GM21423 (cell line): Measurements from ENCODE around the gene PRR5L.
"Not testable (repeated sequence)": the region's sequence is repeated elsewhere in the genome, so short reads cannot be mapped to it uniquely, and the experiment has no call there.

Source experiments
- ATAC-seq: cut with Tn5 transposase; IDR thresholded peaks from one replicate; pipeline ENCODE4 v1.9.1; 2021; ENCODE audit warnings: mild to moderate bottlenecking, moderate library complexity; ENCODE audit not compliant: unreplicated experiment

PRR5L gene

GRCh38 chr11:36325403-36325802 is 29.3 kb downstream of the PRR5L start:
- ATAC-seq, result not testable (repeated sequence)

GRCh38 chr11:36326524-36327419 is 30.7 kb downstream of the PRR5L start:
- peak; percentile 87 for ATAC-seq

- ATAC-seq, result no peak
Measured at GRCh38 chr11:36328966-36329673, 33.0 kb downstream of the PRR5L start.

- ATAC-seq, result no peak
Measured at GRCh38 chr11:36330411-36330810, 34.3 kb downstream of the PRR5L start.

- no peak for ATAC-seq
Measured at GRCh38 chr11:36333468-36333867, 37.4 kb downstream of the PRR5L start.

- no peak for ATAC-seq
Measured at GRCh38 chr11:36333897-36334296, 37.8 kb downstream of the PRR5L start.

GRCh38 chr11:36339888-36340287 is 43.8 kb downstream of the PRR5L start:
- ATAC-seq, result no peak

GRCh38 chr11:36340897-36341296 is 44.8 kb downstream of the PRR5L start:
- no peak for ATAC-seq

GRCh38 chr11:36341915-36342314 is 45.8 kb downstream of the PRR5L start:
- no peak for ATAC-seq

GRCh38 chr11:36342327-36342726 is 46.2 kb downstream of the PRR5L start:
- ATAC-seq, result no peak

GRCh38 chr11:36343436-36343835 is 47.3 kb downstream of the PRR5L start:
- no peak for ATAC-seq

GRCh38 chr11:36345084-36345511 is 49.0 kb downstream of the PRR5L start:
- ATAC-seq, result no peak

GRCh38 chr11:36345535-36346141 is 49.5 kb downstream of the PRR5L start:
- ATAC-seq, result no peak

- ATAC-seq, result no peak
Measured at GRCh38 chr11:36346562-36347383, 50.7 kb downstream of the PRR5L start.

- ATAC-seq, result no peak
Measured at GRCh38 chr11:36347384-36347906, 51.4 kb downstream of the PRR5L start.

- no peak for ATAC-seq
Measured at GRCh38 chr11:36349351-36350136, 53.5 kb downstream of the PRR5L start.

- ATAC-seq, result no peak
Measured at GRCh38 chr11:36350137-36350513, 54.0 kb downstream of the PRR5L start.

GRCh38 chr11:36352922-36353321 is 56.8 kb downstream of the PRR5L start:
- ATAC-seq, result no peak

GRCh38 chr11:36354221-36355003 is 58.3 kb downstream of the PRR5L start:
- ATAC-seq, result peak; percentile 78
